ENCODE results near the gene UBE2L5.
"Not testable (repeated sequence)": the region's sequence is repeated elsewhere in the genome, so short reads cannot be mapped to it uniquely, and the experiment has no call there.

UBE2L5 gene

DNA sequence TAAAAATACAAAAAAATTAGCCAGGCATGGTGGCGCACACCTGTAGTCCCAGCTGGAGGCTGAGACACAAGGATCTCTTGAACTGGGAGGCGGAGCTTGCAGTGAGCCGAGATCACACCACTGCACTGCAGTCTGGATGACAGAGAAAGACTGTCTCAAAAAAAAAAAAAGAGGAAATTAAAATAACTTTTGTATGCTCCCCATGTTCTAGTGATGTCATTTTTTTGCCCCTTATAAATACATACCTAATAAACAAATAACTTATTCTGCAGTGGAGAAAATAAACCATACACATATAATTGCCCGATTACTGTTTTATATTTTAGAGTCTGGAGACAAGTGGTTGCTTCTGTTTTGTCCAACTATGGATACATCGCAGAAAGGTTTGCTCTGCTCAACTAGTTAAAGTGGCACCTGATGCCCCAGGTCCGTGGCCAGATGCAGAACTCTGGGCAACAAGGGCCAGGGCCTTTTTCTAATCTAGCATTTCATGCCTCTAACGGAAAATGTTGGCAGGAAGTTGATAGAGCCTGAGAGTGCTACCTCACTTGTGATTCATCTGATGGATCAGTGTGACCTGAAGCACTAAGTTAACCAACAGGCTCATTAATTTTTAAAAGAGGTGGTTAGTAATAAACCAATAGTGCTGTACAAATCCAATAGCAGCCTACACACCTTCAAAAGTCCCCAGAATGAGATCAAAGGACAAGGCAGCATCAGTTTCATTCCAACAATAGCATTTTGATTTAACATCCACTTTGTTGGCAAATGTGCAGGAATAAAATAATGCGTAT lies 18.8 kb downstream of the UBE2L5 start:
- H3K36me3 ChIP-seq (ENCODE audit: insufficient read depth, low read length) = no peaks in the 10 kb centered on the region
- no peaks in the 10 kb centered on the region; the same call in 1 of the 2 replicates for H3K4me1 ChIP-seq (ENCODE audit: insufficient read depth, low read length)
- no peak overlapping the region for H3K9ac ChIP-seq (ENCODE audit: low read depth, low read length)
- no peaks in the 10 kb centered on the region for H3K9me3 ChIP-seq (ENCODE audit: control insufficient read depth, insufficient read depth, low read length)

DNA sequence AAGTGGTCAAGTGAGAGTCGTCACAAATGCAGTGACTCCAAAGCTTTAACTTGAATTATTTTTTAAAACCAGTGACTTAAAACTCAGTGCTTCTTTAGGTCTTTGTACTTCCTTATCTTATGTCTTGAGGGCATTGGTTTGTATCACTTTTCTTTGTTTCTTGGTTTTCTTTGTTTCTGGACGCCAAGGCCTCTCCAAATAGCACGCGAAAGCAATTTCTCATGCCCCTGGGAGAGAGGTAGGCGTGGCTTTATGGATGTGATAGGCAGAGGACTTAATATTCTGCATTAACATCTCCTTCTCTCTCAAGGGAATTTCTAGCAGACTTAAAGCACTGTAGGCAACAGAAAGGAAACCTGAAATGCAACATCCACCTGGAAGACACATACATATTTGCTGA lies 20.6 kb downstream of the UBE2L5 start:
- no peak overlapping the region for H3K9ac ChIP-seq (ENCODE audit: low read depth, low read length)
- H3K4me1 ChIP-seq (ENCODE audit: insufficient read depth, low read length) = no peaks in the 10 kb centered on the region; the same call in 1 of the 2 replicates
- no peaks in the 10 kb centered on the region for H3K9me3 ChIP-seq (ENCODE audit: control insufficient read depth, insufficient read depth, low read length)
- no peaks in the 10 kb centered on the region for H3K36me3 ChIP-seq (ENCODE audit: insufficient read depth, low read length)

DNA sequence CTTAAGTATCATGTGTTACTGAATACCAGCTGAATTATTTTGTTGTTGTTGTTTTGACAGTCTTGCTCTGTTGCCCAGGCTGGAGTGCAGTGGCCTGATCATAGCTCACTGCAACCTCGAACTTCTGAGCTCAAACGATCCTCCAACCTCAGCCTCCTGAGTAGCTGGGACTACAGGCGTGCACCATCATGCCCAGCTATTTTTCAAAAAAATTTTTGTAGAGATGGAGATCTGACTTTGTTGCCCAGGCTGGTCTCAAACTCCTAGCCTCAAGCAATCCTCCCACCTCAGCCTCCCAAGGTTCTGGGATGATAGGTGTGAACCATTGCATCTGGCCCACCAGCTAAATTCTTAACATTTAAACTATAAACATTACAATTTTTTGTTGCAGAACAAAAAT lies 21.2 kb downstream of the UBE2L5 start:
- not testable (repeated sequence) for H3K9ac ChIP-seq (ENCODE audit: low read depth, low read length); H3K9me3 ChIP-seq (ENCODE audit: control insufficient read depth, insufficient read depth, low read length); H3K4me1 ChIP-seq (ENCODE audit: insufficient read depth, low read length); H3K36me3 ChIP-seq (ENCODE audit: insufficient read depth, low read length)

DNA sequence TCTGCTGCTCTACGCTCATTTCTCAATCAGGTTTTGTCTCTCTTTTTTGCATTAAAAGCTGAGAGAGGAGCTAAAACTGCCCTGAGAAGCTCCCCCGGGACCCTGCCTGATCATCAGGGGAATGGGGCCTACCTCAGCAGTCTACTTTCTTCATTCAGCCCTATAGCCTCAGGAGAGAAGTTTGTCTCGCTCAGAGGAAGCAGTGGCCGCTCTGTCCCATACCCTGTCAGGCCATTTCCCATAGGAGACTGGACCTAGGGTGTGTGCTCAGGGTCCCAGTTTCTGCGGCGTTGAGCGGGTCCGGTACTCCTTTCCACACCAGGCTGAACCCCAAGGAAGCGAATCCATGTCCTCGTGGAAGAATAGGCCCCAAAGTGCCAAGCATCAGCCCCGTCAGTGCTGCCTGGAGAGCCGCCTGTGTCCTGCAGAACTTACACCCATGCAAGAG lies 21.7 kb downstream of the UBE2L5 start:
- Histone ChIP-seq H3K4me1 (ENCODE audit: insufficient read depth, low read length) (no peaks in the 10 kb centered on the region; the same call in 1 of the 2 replicates), H3K9ac (ENCODE audit: low read depth, low read length) (no peak overlapping the region), H3K36me3 (ENCODE audit: insufficient read depth, low read length) (no peaks in the 10 kb centered on the region), H3K9me3 (ENCODE audit: control insufficient read depth, insufficient read depth, low read length) (no peaks in the 10 kb centered on the region)

DNA sequence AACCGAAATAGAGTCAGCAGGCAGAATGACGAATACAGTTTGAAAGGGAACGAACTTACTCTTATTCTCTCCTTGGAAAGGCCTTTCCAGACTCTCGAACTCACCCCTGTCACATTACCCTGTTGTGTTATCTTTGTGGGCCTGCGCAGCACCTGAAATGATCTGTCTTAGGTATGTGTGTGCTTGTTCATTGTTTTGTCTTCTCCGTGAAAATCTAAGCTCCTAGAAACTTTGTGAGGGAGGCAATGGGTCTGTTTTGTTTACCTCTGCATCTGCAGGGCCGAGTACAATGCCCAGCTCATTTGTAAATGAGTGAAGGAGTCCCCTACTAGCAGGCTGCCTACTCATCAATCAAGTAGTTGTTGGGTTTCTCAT lies 23.8 kb downstream of the UBE2L5 start:
- Histone ChIP-seq H3K9me3 (ENCODE audit: control insufficient read depth, insufficient read depth, low read length) (no peaks in the 10 kb centered on the region), H3K36me3 (ENCODE audit: insufficient read depth, low read length) (no peaks in the 10 kb centered on the region), H3K9ac (ENCODE audit: low read depth, low read length) (peak overlapping the region; percentile 50), H3K4me1 (ENCODE audit: insufficient read depth, low read length) (no peaks in the 10 kb centered on the region; the same call in 1 of the 2 replicates)

DNA sequence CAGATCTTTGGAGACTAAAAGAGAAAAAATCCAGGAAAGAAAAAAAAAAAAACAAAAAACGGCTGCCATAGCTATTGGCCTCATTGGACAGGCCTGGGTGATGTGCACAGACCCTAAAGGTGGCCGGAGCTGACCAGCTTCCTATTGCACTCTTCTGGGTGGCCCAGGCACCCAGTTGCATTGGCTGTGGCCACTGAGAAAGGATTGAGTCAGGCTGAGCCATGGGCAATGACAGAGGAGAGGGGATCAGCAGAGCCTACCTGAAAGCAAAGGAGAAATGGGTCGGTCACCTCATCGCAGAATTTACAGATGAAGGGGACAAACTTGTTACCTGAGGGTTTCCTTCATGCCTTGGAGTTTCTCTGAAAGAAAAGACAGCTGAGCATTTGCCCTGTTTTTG lies 26.1 kb downstream of the UBE2L5 start:
- H3K36me3 ChIP-seq (ENCODE audit: insufficient read depth, low read length) = no peaks in the 10 kb centered on the region
- H3K9ac ChIP-seq (ENCODE audit: low read depth, low read length) = no peak overlapping the region
- H3K4me1 ChIP-seq (ENCODE audit: insufficient read depth, low read length) = no peaks in the 10 kb centered on the region; the same call in 1 of the 2 replicates
- no peaks in the 10 kb centered on the region for H3K9me3 ChIP-seq (ENCODE audit: control insufficient read depth, insufficient read depth, low read length)

DNA sequence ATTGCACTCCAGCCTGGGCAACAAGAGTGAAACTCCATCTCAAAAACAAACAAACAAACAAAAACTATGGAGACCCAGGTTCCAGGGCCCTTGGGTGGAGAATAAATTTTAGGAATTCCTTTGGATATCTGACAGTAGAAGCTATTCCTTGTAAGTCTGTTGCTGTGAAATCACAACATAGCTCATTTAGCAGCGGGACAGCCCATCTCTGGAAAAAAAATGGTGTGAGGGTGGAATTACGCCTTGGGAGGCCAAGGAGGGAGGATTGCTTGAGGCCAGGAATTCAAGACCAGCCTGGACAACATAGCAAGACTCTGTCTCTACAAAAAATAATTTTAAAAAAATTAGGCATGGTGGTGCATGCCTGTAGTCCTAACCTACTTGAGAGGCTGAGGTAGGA lies 27.8 kb downstream of the UBE2L5 start:
- Histone ChIP-seq H3K9me3 (ENCODE audit: control insufficient read depth, insufficient read depth, low read length) (no peaks in the 10 kb centered on the region), H3K9ac (ENCODE audit: low read depth, low read length) (no peak overlapping the region), H3K36me3 (ENCODE audit: insufficient read depth, low read length) (no peaks in the 10 kb centered on the region), H3K4me1 (ENCODE audit: insufficient read depth, low read length) (no peaks in the 10 kb centered on the region; the same call in 1 of the 2 replicates)

DNA sequence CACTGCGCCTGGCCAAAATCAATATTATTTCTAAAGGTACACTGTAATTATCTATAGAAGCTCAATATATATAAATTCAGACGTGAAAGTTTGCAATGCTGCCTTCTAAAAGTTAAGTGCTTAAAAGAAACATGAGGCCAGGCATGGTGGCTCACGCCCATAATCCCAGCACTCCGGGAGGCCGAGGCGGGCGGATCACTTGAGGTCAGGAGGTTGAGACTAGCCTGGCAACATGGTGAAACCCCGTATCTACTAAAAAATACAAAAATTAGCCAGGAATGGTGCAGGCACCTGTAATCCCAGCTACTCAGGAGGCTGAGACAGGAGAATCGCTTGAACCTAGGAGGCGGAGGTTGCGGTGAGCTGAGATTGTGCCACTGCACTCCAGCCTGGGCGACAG lies 29.2 kb downstream of the UBE2L5 start:
- H3K9ac ChIP-seq (ENCODE audit: low read depth, low read length); H3K4me1 ChIP-seq (ENCODE audit: insufficient read depth, low read length); H3K36me3 ChIP-seq (ENCODE audit: insufficient read depth, low read length); H3K9me3 ChIP-seq (ENCODE audit: control insufficient read depth, insufficient read depth, low read length): not testable (repeated sequence)

DNA sequence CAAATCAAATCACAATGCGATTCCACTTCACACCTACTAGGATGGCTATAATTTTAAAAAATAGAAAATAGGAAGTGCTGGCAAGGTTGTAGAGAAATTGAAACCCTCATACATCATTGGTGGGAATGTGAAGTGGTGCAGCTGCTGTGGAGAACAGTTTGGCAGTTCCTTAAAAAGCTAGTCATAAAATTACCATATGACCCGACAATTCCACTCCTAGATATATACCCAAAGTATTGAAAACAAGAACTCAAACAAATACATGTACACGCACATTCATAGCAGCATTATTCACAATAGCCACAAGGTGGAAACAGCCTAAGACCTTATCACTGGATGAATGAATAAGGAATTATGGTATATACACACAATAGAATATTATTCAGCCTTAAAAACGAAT lies 31.4 kb downstream of the UBE2L5 start:
- Histone ChIP-seq H3K4me1 (ENCODE audit: insufficient read depth, low read length) (no peaks in the 10 kb centered on the region), H3K9ac (ENCODE audit: low read depth, low read length) (no peak overlapping the region)

DNA sequence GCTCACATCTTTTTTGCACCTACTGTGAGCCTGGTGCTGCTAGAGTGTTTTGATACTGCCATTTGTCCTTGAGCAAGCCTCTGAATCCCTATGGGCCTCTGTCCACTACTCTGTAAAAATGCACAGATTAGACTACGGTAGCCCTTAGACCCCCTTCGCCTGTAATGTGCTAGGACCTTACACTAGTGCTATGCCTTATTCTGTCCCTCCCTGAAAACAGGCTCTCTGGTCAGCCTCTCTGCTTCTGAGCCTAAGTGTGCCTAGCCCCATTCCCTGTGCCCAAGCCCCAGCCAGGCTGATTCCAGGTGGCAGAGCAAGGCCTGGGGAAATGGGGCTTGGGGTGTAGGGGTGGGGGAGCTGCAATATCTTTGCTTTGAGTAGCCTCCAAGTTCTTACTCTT lies 32.7 kb downstream of the UBE2L5 start:
- Histone ChIP-seq H3K36me3 (ENCODE audit: insufficient read depth, low read length) (no peaks in the 10 kb centered on the region), H3K4me1 (ENCODE audit: insufficient read depth, low read length) (no peaks in the 10 kb centered on the region), H3K9ac (ENCODE audit: low read depth, low read length) (no peak overlapping the region), H3K9me3 (ENCODE audit: control insufficient read depth, insufficient read depth, low read length) (no peaks in the 10 kb centered on the region)

More for the DNA sequence above, 31.4 kb downstream of the UBE2L5 start:
- no peaks in the 10 kb centered on the region for H3K36me3 ChIP-seq (ENCODE audit: insufficient read depth, low read length)
- H3K9me3 ChIP-seq (ENCODE audit: control insufficient read depth, insufficient read depth, low read length) = no peaks in the 10 kb centered on the region

DNA sequence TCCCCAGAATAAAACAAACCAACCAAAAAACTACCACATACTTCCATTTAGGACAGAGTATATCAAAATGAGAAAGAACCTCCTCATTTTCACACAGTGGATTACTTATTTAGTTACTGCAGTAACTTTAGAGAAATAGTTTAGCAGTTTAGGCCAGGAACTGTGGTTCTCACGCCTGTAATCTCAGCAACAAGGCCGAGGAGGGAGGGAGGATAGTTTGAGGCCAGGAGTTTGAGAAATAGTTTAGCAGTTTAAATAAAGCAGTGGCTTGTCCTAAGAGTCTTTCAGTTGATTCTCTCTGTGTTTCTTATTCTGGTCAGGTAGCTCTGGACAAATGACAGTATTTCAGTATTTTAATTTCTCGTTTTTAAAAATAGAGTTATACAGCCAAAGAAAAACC lies 34.0 kb downstream of the UBE2L5 start:
- Histone ChIP-seq H3K9ac (ENCODE audit: low read depth, low read length) (no peak overlapping the region), H3K9me3 (ENCODE audit: control insufficient read depth, insufficient read depth, low read length) (no peaks in the 10 kb centered on the region), H3K4me1 (ENCODE audit: insufficient read depth, low read length) (no peaks in the 10 kb centered on the region), H3K36me3 (ENCODE audit: insufficient read depth, low read length) (no peaks in the 10 kb centered on the region)

DNA sequence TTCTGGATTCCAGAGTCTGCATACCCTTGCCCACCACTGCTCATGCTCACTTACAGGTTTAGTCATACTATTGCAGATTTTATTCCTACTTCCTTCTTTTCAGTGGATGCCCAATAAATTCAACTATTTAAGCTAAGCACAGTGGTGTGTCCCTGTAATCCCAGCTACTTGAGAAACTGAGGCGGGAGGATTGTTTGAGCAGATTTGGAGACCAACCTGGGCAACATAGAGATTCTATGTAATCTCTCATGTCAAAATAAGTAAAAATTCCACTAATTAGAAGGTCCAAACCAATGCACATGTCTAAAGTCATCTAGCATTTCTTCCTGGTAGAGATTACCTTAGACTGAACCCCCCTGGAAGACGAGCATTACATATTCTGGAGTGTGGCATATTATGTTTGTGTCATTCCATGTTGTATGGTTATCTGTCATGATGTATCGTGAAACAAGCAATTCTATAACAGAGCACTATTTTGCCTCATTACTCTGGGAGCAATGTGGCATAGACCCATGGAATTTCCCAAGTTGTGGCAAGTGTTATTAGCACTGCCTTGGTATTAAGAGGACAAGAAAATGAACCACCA lies 35.1 kb downstream of the UBE2L5 start:
- Histone ChIP-seq H3K36me3 (ENCODE audit: insufficient read depth, low read length) (peaks cover 7% of the 10 kb centered on the region), H3K4me1 (ENCODE audit: insufficient read depth, low read length) (no peaks in the 10 kb centered on the region), H3K9ac (ENCODE audit: low read depth, low read length) (no peak overlapping the region)

DNA sequence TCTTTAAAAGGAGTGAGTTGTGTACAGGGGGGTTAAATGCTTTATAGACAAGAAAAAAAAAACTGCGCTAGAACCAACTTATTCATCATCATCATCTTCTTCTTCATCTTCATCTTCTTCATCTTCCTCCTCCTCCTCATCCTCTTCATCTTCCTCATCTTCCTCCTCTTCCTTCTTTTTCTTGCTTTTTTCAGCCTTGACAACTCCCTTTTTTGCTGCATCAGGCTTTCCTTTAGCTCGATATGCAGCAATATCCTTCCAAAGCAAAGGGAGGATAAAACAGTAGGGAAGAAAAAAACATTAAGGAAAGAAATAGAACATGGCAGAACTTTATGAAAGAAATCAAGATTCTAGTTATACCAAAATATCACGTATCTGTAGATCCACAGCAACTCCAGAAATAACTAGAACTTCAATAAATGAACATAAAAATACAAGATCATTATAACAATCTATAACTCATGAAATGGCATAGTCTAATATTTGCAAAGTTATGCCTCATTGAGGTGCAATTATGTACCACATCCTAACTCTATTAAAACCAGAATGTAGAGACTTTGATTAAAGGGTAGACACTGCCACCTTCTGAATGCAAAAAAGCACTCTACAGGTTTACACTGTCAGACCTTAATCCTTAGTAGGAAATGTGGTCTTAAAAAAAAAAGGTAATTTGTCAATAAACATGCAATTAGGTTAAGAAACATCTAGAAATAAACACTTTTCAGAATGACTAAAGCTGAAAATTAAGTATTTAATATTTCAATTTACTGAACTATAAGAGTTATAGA lies 39.2 kb downstream of the UBE2L5 start:
- not testable (repeated sequence) for H3K9me3 ChIP-seq (ENCODE audit: control insufficient read depth, insufficient read depth, low read length); H3K9ac ChIP-seq (ENCODE audit: low read depth, low read length); H3K4me1 ChIP-seq (ENCODE audit: insufficient read depth, low read length)
- peaks cover 18% of the 10 kb centered on the region for H3K36me3 ChIP-seq (ENCODE audit: insufficient read depth, low read length)

More for the DNA sequence above, 35.1 kb downstream of the UBE2L5 start:
- H3K9me3 ChIP-seq (ENCODE audit: control insufficient read depth, insufficient read depth, low read length) = no peaks in the 10 kb centered on the region

DNA sequence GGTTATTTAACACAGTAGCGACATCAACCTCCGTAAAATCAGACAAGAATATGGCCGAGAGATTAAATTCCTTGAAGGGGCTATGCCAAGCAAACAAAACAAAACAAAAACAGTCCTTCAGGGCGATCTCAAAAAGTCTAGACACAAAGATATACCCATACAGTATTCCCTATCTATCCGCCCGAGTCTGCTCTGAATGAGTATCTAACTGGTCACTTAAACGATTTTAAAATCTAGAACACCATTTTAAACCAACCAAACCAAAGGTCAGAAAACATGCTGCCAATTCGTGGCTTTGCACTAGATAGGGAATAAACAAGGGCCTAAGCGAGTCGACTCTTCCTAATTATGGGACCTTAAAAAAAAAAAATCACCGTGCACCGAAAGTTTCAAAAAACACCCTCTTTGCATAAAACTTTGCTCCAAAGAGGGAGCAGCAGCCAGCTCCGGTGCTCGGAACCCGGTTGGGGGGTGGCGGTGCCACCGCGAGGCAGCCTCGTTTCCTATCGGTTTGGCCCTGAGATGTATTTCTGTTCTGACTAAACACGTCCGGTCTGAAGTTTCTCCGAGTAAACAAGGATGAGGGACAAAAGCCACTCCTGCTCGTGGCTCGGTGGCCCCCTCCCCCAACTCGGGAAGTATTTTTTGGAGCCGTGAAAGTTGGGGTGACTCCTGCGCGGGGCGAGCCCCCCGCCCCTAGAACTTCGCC lies 41.6 kb downstream of the UBE2L5 start:
- peaks cover 18% of the 10 kb centered on the region for H3K36me3 ChIP-seq (ENCODE audit: insufficient read depth, low read length)
- no peaks in the 10 kb centered on the region for H3K9me3 ChIP-seq (ENCODE audit: control insufficient read depth, insufficient read depth, low read length)
- peaks cover 12% of the 10 kb centered on the region; the same call in 1 of the 2 replicates for H3K4me1 ChIP-seq (ENCODE audit: insufficient read depth, low read length)
- peak overlapping the region; percentile 99 for H3K9ac ChIP-seq (ENCODE audit: low read depth, low read length)

Data from ES-I3 (cell line).